Glutamatergic neuron (in vitro differentiated cells): ENCODE measurements around the gene ERI3. TPM values are rescaled to one million over a fixed set of nuclear protein-coding genes. Genes with fewer than 3 reads are reported as not detected.

Source experiments
- DNase-seq: peaks from one replicate; pipeline ENCODE4 v3.0.0; 2022
- H3K27ac Mint-ChIP-seq: one replicate; pipeline ENCODE4 v1.8.0; 2020; ENCODE audit warnings: mild to moderate bottlenecking, mixed read lengths, inconsistent platforms; ENCODE audit not compliant: unreplicated experiment
- H3K27me3 Mint-ChIP-seq: one replicate; pipeline ENCODE4 v1.8.0; 2020; ENCODE audit warnings: mild to moderate bottlenecking, moderate library complexity, mixed read lengths, inconsistent platforms; ENCODE audit not compliant: unreplicated experiment
- H3K36me3 Mint-ChIP-seq: one replicate; pipeline ENCODE4 v1.8.0; 2020; ENCODE audit warnings: mild to moderate bottlenecking, mixed read lengths, inconsistent platforms; ENCODE audit not compliant: unreplicated experiment
- H3K4me1 Mint-ChIP-seq: one replicate; pipeline ENCODE4 v1.8.0; 2020; ENCODE audit warnings: mild to moderate bottlenecking, low read depth, mixed read lengths, inconsistent platforms; ENCODE audit not compliant: unreplicated experiment
- H3K4me3 Mint-ChIP-seq: one replicate; pipeline ENCODE4 v1.8.0; 2020; ENCODE audit warnings: mild to moderate bottlenecking, mixed read lengths, inconsistent platforms; ENCODE audit not compliant: unreplicated experiment
- H3K9me3 Mint-ChIP-seq: one replicate; pipeline ENCODE4 v1.8.0; 2020; ENCODE audit warnings: mild to moderate bottlenecking, moderate library complexity, mixed read lengths, inconsistent platforms; ENCODE audit not compliant: unreplicated experiment
- CTCF ChIP-seq: fragments of 200-600 bp; sonication (generic); IDR thresholded peaks from one replicate; pipeline ENCODE4 v1.5.0; 2021; ENCODE audit not compliant: partially characterized antibody, unreplicated experiment
- total RNA-seq: library from RNA; stranded (reverse); fragmentation: NEBNext Ultra II Directional; extraction: Animal tissue kit (Norgen Biotek cat#: 25700); gene quantifications from one replicate; pipeline ENCODE4 v1.2.1, GENCODE V29; 2021; ENCODE audit not compliant: unreplicated experiment

The ERI3 gene
- total RNA-seq, 1 donor from 2014 or later, result 37.0 TPM

DNA sequence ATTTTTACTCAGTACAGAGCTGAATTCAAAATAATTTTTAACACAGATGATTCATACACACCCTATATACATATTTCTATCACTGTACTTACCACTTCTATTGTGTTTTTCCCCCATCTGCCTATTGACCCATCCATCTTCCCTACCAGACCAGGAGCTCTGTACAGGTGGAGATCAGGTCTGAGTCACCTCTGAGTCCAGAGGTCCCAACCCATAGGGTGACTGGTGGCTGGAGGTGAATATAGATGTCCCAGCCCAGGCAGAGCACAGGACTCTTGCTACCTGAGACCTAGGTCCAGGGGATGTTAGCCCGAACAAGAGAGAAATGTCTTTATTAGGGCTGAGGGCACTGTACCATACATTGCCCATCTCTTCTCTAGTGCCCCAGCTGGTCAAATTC lies 87.0 kb downstream of the ERI3 start:
- H3K27me3 Mint-ChIP-seq, result peaks cover 2% of the 10 kb centered on the region
- H3K27ac Mint-ChIP-seq, result no peak overlapping the region
- peaks cover 2% of the 10 kb centered on the region for H3K4me1 Mint-ChIP-seq
- no peak for TF ChIP-seq CTCF
- no peaks in the 10 kb centered on the region for H3K9me3 Mint-ChIP-seq
- DNase-seq, result no peak
- no peaks in the 10 kb centered on the region for H3K36me3 Mint-ChIP-seq
- H3K4me3 Mint-ChIP-seq, result no peak overlapping the region

DNA sequence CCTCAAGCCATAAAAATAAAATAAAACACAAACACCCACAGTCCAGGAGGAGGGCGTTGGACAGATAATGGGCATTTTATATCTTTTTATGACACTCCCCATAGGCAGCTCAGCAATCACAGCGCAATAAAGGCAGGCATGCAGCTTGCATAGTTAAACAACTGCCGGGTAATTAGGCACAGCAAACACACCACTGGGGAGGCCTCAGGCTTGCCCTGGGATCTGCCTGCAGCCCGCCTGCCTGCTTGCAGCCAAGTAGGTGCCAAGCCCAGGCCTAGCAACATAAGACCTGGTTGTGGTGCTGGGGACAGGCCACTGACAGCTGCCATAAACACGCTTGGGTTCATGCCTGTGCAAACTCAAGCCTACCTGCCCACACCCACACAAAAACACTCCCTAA lies 87.6 kb downstream of the ERI3 start:
- Mint-ChIP-seq H3K4me1 (peaks cover 3% of the 10 kb centered on the region), H3K27me3 (peaks cover 2% of the 10 kb centered on the region)
- no peak for DNase-seq

DNA sequence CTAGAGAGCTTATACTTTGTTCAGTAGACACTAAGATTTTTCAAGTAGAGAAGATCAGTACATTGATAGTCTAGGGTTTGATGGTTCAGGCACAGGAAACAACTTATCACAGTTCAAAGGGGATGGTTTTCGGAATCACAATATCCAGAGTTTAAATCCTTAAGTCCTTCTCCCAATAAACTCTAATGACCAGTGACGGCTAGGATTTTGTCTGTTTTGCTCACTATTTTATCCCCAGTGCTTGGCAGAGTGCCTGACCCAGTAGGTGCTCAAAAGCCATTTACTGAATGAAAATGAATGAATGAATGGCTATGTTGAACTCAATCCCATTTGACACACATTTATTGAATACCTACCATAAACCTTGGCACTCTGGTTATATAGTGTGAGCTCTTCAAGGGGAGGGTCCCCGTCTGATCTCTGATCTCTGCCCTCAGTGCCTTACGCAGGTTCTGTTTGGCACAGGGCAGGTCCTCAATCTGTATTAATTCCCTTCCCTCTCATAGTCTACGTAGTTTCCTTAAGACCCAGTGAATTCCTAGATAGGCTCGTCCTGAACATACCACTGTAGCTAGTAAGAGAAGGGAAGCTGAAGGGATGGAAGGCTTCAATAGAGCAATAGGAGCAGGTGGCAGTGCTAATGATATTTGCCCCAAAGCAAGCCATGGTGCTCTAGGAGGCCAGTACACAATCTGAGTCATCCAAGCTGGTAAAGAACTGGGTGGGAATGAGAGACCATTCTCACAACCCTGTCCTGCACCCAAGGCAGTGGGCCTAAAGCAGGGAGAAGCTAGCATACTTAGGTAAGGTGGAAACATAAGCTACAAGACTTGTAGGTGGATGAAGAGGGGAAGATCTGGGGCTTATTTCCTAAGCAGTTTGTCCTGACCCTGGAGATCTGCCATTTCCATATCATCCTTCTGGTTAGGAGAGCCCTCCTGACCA lies 88.4 kb downstream of the ERI3 start:
- peaks cover 10% of the 10 kb centered on the region for H3K4me1 Mint-ChIP-seq
- H3K27me3 Mint-ChIP-seq, result peaks cover 2% of the 10 kb centered on the region
- peaks cover 2% of the 10 kb centered on the region for H3K9me3 Mint-ChIP-seq
- DNase-seq, result no peak
- H3K4me3 Mint-ChIP-seq, result no peak overlapping the region
- no peak overlapping the region for H3K27ac Mint-ChIP-seq
- H3K36me3 Mint-ChIP-seq, result no peaks in the 10 kb centered on the region
- no peak for TF ChIP-seq CTCF

More for the DNA sequence above, 87.6 kb downstream of the ERI3 start:
- H3K4me3 Mint-ChIP-seq, result no peak overlapping the region
- no peak overlapping the region for H3K27ac Mint-ChIP-seq
- no peak for TF ChIP-seq CTCF
- no peaks in the 10 kb centered on the region for H3K36me3 Mint-ChIP-seq
- no peaks in the 10 kb centered on the region for H3K9me3 Mint-ChIP-seq

- no peaks in the 10 kb centered on the region for H3K36me3 Mint-ChIP-seq
These were observed 89.2 kb downstream of the ERI3 start for GRCh38 chr1:44265656-44266358.

More at GRCh38 chr1:44265656-44266358, 89.2 kb downstream of the ERI3 start:
- Mint-ChIP-seq H3K4me1 (peaks cover 15% of the 10 kb centered on the region), H3K27ac (no peak overlapping the region), H3K27me3 (peaks cover 3% of the 10 kb centered on the region), H3K4me3 (no peak overlapping the region), H3K9me3 (peaks cover 2% of the 10 kb centered on the region)
- DNase-seq, result no peak
- TF ChIP-seq CTCF, result no peak
